GM19438 (cell line): Measurements from ENCODE around the gene ATP11A.

Experiments
- ATAC-seq: cut with Tn5 transposase; IDR thresholded peaks from one replicate; pipeline ENCODE4 v1.9.1; 2021; ENCODE audit warnings: low read depth; ENCODE audit not compliant: unreplicated experiment

Gene ATP11A

GRCh38 chr13:112689303-112690245 lies at the start of gene ATP11A:
Gene ATP11A (plus strand): TSS chr13:112690038. CDS start chr13:112690417, 379 bp downstream.
- ATAC-seq, result peak; percentile 68

- ATAC-seq, result no peak
Measured at GRCh38 chr13:112641456-112642089, 48.3 kb upstream of the ATP11A start.

DNA sequence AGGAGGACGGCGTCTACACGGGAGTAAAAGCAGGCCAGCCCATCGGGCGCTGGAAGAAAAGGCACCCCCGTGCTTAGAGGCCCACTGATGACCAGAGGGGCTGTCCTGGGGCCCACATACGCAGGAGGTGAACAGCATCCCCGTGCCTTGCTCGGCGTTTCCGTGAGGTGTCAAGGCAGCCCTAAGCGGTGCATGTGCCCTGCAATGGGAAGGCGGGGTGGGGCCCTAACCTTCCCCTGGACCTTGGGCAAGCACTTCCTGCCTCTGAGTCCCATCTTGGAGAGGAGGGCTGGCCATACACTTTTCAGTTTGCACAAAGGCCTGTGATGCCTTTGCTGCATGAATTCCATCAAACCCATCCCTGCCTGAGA lies 47.8 kb upstream of the ATP11A start:
- no peak for ATAC-seq

DNA sequence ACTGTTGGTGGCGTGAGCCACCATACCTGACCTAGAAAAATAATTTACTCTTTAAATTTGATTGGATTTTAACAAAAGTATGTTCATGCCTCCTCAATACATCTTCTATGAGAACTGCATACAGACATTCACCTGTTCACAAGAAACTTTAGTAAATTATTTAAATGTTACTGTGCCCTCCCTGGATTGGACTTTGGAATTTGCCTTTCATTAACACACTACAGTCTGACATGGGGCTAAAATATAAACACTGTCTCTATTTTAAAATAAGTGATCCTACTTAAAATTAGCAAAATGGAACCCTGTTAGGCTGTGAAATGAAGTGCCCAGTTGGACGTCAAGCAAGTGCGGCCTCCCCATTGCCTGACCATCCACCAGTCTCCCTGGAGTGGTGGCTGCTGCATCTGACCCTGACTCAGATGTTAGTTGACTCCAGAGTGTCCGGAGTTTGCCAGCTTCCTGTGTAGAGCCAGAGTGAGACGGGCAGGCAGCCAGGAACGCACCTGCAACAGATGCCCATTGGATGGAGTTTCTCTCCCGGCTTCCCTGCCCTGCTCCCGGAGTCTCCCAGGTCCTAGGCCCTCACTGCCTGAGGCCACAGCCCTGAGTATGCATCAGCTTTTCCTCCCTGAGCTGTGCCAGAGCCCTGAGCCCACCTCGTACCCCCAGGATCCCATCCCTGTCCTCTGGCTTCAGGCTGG lies 45.9 kb upstream of the ATP11A start:
- no peak for ATAC-seq

GRCh38 chr13:112645327-112645914 lies 44.4 kb upstream of the ATP11A start:
- ATAC-seq, result no peak

- no peak for ATAC-seq
Measured at GRCh38 chr13:112647256-112647655, 42.6 kb upstream of the ATP11A start.

- ATAC-seq, result no peak
Measured at GRCh38 chr13:112648101-112648500, 41.7 kb upstream of the ATP11A start.

DNA sequence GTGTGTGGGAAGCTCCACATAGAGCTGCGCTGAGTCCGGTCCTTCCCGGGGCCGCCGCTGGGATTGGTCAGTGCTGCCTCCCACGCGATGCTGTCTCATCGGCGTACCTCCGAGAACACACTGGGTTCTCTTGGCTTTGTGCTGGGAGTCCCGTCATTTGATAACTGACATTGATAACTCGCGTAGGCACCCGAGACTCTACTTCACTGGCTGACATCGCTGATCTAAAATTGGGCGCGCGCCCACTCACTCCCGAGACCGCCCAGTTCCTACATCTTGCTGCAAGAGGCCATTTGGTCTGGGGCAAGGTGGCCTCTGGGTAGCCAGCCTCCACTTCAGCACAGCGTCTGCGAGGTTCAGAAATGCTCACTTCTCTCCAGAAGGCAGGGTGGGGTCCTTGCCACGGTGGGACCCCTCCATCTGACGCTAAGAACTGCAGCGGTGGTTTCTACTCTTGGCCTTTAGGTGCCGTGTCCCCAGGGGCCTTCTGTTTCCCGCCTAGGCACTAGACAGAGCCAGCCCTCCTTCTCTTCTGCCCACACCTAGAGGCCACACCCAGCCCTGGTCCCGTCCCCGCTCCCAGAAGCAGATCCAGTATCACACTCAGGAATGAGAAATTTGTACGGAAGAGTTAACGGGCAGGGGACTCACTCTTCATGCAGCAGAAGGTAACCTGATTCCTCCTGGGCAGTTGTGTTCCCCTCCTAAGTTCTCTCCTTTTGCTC lies 40.7 kb upstream of the ATP11A start:
- no peak for ATAC-seq

DNA sequence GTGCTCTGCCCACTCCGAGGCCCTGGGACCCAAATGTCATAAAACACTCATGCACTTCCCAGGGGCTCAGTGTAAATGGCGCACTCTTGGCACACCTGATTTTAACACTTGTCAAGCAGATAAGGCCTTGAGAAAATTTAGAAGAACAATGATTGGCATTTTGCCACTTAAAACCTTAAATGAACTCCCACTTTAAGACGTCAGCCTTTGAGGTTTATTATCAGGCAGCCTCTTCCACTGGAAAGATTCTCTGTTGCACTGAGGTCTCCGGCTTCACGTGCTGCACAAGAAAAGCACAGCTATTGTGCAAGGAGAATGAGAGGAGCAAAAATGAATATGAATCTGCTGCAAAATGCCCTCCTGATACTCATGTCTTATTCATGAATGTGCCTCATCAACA lies 38.5 kb upstream of the ATP11A start:
- no peak for ATAC-seq

- no peak for ATAC-seq
Measured at GRCh38 chr13:112651750-112652511, 37.9 kb upstream of the ATP11A start.

- ATAC-seq, result no peak
Measured at GRCh38 chr13:112652512-112653070, 37.2 kb upstream of the ATP11A start.

- ATAC-seq, result no peak
Measured at GRCh38 chr13:112653071-112653470, 36.8 kb upstream of the ATP11A start.

DNA sequence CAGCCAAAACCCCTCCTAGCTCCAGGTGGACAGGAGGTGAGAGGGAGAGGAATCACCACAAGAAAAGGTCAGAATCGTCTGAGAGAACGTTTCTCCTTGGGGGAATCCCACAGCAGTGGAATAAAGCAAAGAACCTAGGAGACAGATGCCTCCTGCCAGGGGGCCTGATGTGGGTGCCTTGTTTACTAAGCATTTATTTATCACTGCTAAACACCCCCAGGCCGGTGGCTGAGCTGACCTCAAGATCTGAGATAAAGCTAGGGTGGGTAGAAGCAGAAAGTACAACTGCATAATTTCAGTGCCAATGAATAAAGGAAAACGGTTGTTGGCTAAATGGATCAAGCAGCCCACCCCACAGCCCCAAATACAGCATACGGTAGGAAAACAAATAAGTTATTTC lies 33.9 kb upstream of the ATP11A start:
- no peak for ATAC-seq

DNA sequence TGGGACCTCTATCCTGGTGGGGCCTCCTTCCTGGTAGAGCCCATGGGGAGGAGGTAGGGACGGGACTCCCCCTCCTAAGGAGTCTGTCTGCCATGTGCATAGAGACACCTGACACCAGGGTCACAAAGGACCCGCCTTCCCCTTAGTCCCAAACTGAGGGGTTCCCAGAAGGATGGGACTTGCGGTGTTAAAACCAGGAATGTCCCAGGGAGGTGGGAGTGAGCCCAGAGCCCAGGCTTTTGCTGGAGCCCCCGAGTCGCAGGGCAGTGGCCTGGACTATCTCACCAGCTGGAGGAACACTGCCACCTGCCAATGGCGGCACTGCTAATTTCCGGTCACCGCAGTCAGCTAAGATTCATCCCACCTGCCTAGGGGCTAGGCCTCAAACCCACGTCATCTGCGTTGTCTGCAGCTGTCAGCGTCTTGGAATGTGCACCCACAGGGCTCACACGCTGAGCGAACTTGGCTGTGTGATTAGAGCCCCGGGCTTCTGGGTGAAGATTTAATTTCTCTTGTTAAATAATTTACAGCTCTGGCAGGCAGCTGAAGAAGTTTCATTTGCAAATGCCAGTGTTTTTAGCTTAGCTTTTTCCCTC lies 31.9 kb upstream of the ATP11A start:
- no peak for ATAC-seq

- ATAC-seq, result no peak
Measured at GRCh38 chr13:112658808-112659207, 31.0 kb upstream of the ATP11A start.

DNA sequence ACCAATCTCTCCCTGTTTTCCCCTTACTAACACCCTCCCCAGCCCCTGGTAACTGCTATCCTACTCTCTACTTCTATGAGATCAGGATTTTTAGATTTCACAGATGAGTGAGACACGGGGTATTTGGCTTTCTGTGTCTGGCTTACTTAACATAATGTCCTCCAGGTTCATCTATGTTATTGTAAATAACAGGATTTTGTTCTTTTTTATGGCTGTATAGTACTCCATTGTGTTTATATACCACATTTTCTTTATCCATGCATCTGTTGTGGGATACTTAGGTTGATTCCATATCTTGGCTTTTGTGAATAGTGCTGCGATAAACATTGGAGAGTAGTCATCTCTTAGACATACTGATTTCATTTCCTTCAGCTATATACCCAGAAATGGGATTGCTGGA lies 28.5 kb upstream of the ATP11A start:
- ATAC-seq, result no peak

DNA sequence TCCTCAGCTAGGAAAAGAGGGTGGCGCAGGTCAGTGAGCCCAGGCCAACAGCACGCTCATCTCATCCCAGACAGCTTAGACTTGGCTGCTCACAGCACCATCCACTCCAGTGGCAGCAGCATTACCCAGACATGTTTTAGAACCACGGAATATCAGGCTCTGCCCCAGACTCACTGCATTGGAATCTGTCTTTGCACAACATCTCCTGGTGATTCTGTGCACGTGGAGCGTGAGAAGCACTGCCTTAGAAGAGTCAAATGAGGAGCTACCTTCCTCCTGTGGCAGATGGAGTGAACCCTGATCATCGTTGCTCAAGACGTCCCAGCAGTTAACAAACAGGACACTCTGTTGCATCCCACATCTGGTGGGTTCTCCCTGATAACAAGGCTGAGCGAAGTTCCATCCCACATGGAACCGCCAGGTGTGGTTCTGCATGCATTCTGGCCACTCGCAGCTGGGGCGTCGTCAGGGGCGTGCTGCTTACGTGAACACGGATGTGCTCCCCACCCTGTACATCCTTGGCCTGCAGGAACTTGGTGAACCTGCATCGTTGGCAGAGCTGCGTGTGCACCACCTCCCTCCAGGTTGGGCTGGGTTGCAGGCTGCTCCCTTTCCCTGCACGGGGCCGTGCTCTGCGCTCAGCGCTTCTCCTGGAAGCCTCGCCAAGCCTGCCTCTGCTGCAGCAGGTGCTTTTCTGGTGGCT lies 25.2 kb upstream of the ATP11A start:
- no peak for ATAC-seq

- ATAC-seq, result no peak
Measured at GRCh38 chr13:112668924-112669323, 20.9 kb upstream of the ATP11A start.
